GM19372 (cell line): Measurements from ENCODE around the gene MTA2.
"Not testable (repeated sequence)": the region's sequence is repeated elsewhere in the genome, so short reads cannot be mapped to it uniquely, and the experiment has no call there.

ENCODE experiments used
- ATAC-seq: cut with Tn5 transposase; IDR thresholded peaks from one replicate; pipeline ENCODE4 v1.9.1; 2021; ENCODE audit warnings: mild to moderate bottlenecking, low read depth, moderate library complexity; ENCODE audit not compliant: unreplicated experiment

Gene MTA2

GRCh38 chr11:62593434-62594044, 8.1 kb downstream of the MTA2 start:
- no peak for ATAC-seq

DNA sequence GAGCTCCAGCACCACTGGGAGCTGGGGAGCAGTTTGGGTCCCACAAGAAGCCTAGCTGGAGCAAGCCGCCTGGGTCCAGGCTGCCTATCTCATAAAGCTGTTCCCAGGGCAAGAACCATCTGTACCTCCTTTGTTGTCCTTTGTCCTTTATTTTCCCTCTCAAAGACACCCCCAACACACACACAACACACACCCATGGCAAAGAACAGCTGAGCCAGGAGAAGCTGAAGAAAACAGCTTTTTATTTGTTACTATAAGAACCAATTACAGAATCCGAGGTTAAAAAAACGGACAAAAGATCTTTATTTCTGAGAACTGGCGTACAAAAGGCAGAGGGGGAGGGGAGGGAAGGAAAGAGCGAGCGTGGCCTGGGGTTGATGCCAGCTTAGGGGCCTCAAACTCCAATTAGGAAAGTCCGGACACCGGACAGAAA, 8.7 kb downstream of the MTA2 start:
- ATAC-seq, result no peak

GRCh38 chr11:62592146-62592815, 9.4 kb downstream of the MTA2 start:
- peak; percentile 7 for ATAC-seq

- peak; percentile 88 for ATAC-seq
These were observed 10.1 kb downstream of the MTA2 start, which contains the start of gene TUT1 for GRCh38 chr11:62591448-62592145. TUT1 (minus strand) TSS chr11:62591523; CDS start chr11:62591485, 38 bp downstream.

- no peak for ATAC-seq
These were observed 12.6 kb downstream of the MTA2 start for GRCh38 chr11:62588966-62589637.

GRCh38 chr11:62585356-62585755, 16.3 kb downstream of the MTA2 start:
- ATAC-seq, result not testable (repeated sequence)

DNA sequence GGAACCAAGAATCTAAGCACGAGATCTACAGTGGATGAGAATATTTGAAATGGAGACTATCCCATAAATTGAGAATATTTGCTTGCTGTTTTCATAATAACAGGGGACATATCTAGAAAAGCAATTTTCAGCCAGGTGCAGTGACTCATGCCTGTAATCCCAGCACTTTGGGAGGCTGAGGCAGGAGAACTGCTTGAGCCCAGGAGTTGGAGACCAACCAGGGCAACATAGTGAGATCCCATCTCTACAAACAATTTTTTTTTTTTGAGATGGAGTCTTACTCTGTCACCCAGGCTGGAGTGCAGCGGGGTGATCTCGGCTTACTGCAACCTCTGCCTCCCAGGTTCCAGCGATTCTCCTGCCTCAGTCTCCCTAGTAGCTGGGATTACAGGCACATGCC, 19.9 kb downstream of the MTA2 start:
- ATAC-seq, result not testable (repeated sequence)

DNA sequence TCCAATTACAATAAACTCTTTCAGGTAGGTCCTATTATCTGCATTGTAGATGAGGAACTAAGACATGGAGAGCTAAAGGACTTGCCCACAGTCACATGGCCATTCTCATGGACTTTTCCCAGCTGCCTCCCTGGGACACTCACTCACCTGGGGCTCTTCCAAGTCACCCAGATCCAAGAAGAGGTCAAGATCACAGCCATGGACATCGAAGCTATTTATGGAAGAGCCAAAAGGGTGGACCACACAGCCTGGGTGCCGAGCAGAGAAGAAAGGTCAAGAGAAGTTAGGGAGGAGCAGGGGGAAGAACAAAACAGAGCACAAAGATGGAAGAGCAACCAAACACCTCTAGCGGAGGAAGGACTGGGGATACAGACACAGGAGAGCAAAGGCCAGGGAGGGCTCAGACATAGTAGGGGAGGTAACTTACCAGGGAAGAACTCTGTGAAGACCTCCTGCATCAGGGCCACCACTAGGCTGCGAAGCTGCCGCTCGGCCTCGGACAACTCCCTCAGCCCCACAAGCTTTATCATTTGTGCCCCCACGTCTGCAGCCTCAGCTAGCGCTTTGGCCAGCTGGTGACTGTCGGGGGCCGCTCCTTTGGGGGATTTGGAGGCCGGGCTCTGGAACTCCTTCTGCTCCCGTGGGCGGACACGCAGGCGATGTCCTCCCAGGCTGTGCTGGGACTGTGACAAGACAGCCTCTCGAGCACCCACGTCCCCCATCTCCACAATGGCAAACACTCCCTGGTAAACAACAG, 20.5 kb downstream of the MTA2 start:
- ATAC-seq, result no peak

DNA sequence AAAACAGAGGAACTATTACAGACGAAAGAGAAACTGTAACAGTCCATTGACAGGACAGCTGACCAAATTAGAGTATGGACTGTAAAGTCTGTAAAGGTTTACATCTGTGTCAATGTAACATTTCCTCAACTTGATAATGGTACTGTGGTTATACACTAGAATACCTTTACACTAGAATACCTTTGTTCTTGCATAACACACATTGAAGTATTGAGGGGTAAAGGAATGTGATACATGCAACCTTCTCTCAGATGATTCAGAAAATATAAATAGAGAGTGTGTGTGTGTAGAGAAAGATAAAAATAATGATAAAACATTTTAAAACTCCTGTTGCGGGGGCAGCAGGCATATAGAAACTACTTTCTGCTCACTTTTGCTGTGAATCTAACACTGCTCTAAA, 22.4 kb downstream of the MTA2 start:
- no peak for ATAC-seq

DNA sequence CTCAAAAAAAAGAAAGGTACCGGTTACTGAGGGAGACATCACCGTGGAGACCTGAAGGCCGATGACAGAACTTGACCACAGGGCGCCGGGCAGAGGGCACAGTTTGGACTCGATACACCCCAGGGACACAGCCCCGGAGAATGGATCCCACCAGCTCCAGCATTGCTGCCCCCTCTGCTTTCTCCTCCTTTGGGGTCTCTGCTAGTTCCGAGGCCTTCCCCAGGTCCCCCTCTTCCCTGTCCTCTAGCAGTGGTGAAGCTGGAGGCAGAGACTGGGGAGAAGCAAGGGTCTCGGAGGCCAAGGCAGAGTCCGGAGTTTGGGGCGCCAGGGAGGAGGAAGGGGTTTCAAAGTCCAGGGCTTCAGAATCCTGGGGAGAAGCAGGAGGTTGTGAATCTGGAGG, 23.1 kb downstream of the MTA2 start:
- no peak for ATAC-seq

GRCh38 chr11:62577046-62577714, 24.5 kb downstream of the MTA2 start:
- ATAC-seq, result no peak

DNA sequence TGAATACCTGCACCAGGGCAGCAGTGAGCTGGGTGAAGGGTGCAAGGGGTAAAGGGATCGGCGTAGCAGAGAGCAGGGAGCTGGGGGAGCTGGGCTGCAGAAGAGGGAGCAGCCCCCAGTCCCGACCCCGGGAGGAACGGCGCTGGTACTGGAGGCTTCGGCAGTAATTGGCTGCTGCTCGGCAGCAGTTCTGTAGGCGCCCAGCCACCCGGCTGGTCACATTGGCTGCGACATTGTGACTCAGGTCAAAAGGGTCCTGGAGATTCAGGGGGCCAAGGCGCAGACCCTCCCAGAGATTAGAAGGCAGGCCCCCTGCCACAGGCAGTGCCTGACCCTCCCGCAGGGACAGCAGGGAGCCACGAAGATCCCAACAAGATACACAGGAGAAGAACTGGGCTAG, 25.8 kb downstream of the MTA2 start:
- no peak for ATAC-seq

- ATAC-seq, result no peak
These were observed 26.5 kb downstream of the MTA2 start for GRCh38 chr11:62575156-62575555.

GRCh38 chr11:62574363-62575071, 27.1 kb downstream of the MTA2 start:
- no peak for ATAC-seq

- peak; percentile 90 for ATAC-seq
These were observed 27.9 kb downstream of the MTA2 start, which contains the start of gene EEF1G for GRCh38 chr11:62573592-62574362. EEF1G (minus strand) TSS chr11:62573891; CDS start chr11:62573842, 49 bp downstream.

- no peak for ATAC-seq
These were observed 28.6 kb downstream of the MTA2 start for GRCh38 chr11:62573006-62573591.

- ATAC-seq, result no peak
These were observed 29.2 kb downstream of the MTA2 start for GRCh38 chr11:62572431-62572830.

DNA sequence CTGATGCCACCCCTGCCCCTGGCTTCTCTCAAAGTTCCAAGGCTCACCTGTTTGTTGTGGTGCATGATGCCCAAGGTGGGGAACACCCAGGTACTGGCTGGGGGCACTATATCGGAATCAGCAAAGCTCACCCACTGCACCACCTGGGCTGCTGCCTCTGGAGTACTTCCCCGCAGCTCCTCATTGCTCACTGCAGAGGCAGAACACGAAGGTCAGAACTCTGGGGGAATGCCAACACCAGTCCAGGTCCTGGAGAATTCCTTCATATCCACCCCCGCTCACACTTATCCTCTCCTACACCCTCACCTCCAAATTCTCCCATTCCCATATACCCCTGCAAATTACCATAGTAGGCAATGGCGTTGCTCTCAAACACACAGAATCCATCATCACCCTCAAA, 30.2 kb downstream of the MTA2 start:
- not testable (repeated sequence) for ATAC-seq
